ENCODE results near the gene MYLK4. TPM values are rescaled to one million over a fixed set of nuclear protein-coding genes. Genes with fewer than 3 reads are reported as not detected.

Gene MYLK4
- total RNA-seq, 3 donors from 2014 or later, result 0.41 to 0.82 (median 0.43) TPM

- Histone ChIP-seq H3K4me1 (ENCODE audit: low read depth) (peaks cover 6% of the 10 kb centered on the region), H3K9me3 (no peaks in the 10 kb centered on the region), H3K36me3 (ENCODE audit: low read depth) (no peaks in the 10 kb centered on the region), H3K4me3 (no peak overlapping the region)
- DNase-seq (no peak), ATAC-seq (no peak)
- no peak for TF ChIP-seq CTCF (IDR thresholded peaks at IDR 0.05)
- intact Hi-C loops (cut with DNase I, micrococcal nuclease), result loop anchor here (10.0 kb wide), 2 partner anchors 1026 to 1036 kb away; partner anchors contain the start of gene FOXC1 (in 1 of the 2)
Observed at GRCh38 chr6:2630891-2631571, 119.7 kb downstream of the MYLK4 start.

- Histone ChIP-seq H3K4me1 (ENCODE audit: low read depth) (peaks cover 6% of the 10 kb centered on the region), H3K4me3 (no peak overlapping the region), H3K36me3 (ENCODE audit: low read depth) (no peaks in the 10 kb centered on the region), H3K9me3 (no peaks in the 10 kb centered on the region)
- no peak for TF ChIP-seq CTCF (IDR thresholded peaks at IDR 0.05)
- no peak for DNase-seq
- no peak for ATAC-seq
- intact Hi-C loops (cut with DNase I, micrococcal nuclease), result loop anchor here (10.0 kb wide), 2 partner anchors 1026 to 1036 kb away; partner anchors contain the start of gene FOXC1 (in 1 of the 2)
Observed at GRCh38 chr6:2630359-2630758, 120.4 kb downstream of the MYLK4 start.

GRCh38 chr6:2626401-2626800 is 124.3 kb downstream of the MYLK4 start:
- Histone ChIP-seq H3K4me3 (no peak overlapping the region), H3K36me3 (ENCODE audit: low read depth) (no peaks in the 10 kb centered on the region), H3K9me3 (no peaks in the 10 kb centered on the region), H3K4me1 (ENCODE audit: low read depth) (no peaks in the 10 kb centered on the region)
- no peak for DNase-seq
- intact Hi-C loops (cut with DNase I, micrococcal nuclease), result no loop called here
- TF ChIP-seq CTCF (IDR thresholded peaks at IDR 0.05), result no peak
- no peak for ATAC-seq

- Histone ChIP-seq H3K36me3 (ENCODE audit: low read depth) (no peaks in the 10 kb centered on the region), H3K4me1 (ENCODE audit: low read depth) (no peaks in the 10 kb centered on the region), H3K9me3 (no peaks in the 10 kb centered on the region), H3K4me3 (no peak overlapping the region)
- TF ChIP-seq CTCF (IDR thresholded peaks at IDR 0.05), result no peak
- DNase-seq (no peak), ATAC-seq (peak; percentile 35)
- intact Hi-C loops (cut with DNase I, micrococcal nuclease), result no loop called here
Observed at GRCh38 chr6:2625581-2625980, 125.1 kb downstream of the MYLK4 start.

GRCh38 chr6:2624177-2624576 is 126.5 kb downstream of the MYLK4 start:
- ATAC-seq (no peak), DNase-seq (no peak)
- no peak for TF ChIP-seq CTCF (IDR thresholded peaks at IDR 0.05)
- H3K9me3 ChIP-seq, result no peaks in the 10 kb centered on the region
- H3K4me3 ChIP-seq, result no peak overlapping the region
- H3K36me3 ChIP-seq (ENCODE audit: low read depth), result no peaks in the 10 kb centered on the region
- intact Hi-C loops (cut with DNase I, micrococcal nuclease), result no loop called here
- no peaks in the 10 kb centered on the region for H3K4me1 ChIP-seq (ENCODE audit: low read depth)
